ENCODE measurements around the gene PHF19.

The PHF19 gene

GRCh38 chr9:120868676-120869359, 8.2 kb downstream of the PHF19 start:
- Histone ChIP-seq H3K79me2 (ENCODE audit: control insufficient read depth, low read length) (peaks cover 16% of the 10 kb centered on the region), H3K4me1 (ENCODE audit: control insufficient read depth, low read length) (peaks cover 39% of the 10 kb centered on the region), H3K4me3 (ENCODE audit: low read length) (peak overlapping the region; percentile 71), H3K27me3 (ENCODE audit: control insufficient read depth, low read length) (no peaks in the 10 kb centered on the region), H3K36me3 (ENCODE audit: control insufficient read depth, low read length) (peaks cover 87% of the 10 kb centered on the region), H3F3A (ENCODE audit: control insufficient read depth, insufficient read depth) (peaks cover 23% of the 10 kb centered on the region), H3K4me2 (ENCODE audit: low read length) (peak overlapping the region; percentile 85), H3K9me3 (ENCODE audit: control insufficient read depth, insufficient read depth, low read length) (no peaks in the 10 kb centered on the region), H3K9me2 (replicated peaks; ENCODE audit: control insufficient read depth, low read length) (no peaks in the 10 kb centered on the region), H4K20me1 (ENCODE audit: control insufficient read depth, insufficient read depth, low read depth, low read length) (no peaks in the 10 kb centered on the region), H3K27ac (ENCODE audit: low read depth, low read length) (peak overlapping the region; percentile 69)
- TF ChIP-seq, protein P1, sequence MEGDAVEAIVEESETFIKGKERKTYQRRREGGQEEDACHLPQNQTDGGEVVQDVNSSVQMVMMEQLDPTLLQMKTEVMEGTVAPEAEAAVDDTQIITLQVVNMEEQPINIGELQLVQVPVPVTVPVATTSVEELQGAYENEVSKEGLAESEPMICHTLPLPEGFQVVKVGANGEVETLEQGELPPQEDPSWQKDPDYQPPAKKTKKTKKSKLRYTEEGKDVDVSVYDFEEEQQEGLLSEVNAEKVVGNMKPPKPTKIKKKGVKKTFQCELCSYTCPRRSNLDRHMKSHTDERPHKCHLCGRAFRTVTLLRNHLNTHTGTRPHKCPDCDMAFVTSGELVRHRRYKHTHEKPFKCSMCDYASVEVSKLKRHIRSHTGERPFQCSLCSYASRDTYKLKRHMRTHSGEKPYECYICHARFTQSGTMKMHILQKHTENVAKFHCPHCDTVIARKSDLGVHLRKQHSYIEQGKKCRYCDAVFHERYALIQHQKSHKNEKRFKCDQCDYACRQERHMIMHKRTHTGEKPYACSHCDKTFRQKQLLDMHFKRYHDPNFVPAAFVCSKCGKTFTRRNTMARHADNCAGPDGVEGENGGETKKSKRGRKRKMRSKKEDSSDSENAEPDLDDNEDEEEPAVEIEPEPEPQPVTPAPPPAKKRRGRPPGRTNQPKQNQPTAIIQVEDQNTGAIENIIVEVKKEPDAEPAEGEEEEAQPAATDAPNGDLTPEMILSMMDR (IDR thresholded peaks at IDR 0.05; ENCODE audit: low read depth, low read length, poor library complexity, severe bottlenecking), result peak; percentile 94
- TF ChIP-seq EZH2phosphoT487 (IDR thresholded peaks at IDR 0.05; ENCODE audit: borderline replicate concordance, low read length), result no peak

DNA sequence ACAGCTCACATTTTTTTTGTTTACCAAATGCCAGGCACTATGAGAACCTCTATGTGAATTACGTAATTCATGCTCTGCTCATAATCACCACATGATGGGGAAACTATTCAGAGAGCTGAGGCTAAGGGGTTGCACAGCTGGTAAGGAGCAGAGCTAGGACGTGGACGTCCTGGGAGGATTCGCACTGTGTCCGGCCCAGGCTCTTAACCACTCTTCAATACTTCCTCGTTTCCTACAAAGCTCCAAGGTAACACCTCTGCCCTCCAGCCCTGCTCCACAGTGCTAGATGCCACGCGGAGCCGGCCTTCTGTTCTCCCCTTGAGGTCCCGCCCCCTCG, 8.7 kb downstream of the PHF19 start:
- peaks cover 17% of the 10 kb centered on the region for H3F3A ChIP-seq (ENCODE audit: control insufficient read depth, insufficient read depth)
- peak overlapping the region; percentile 52 for H3K4me3 ChIP-seq (ENCODE audit: low read length)
- peak overlapping the region; percentile 85 for H3K4me2 ChIP-seq (ENCODE audit: low read length)
- H3K27me3 ChIP-seq (ENCODE audit: control insufficient read depth, low read length), result no peaks in the 10 kb centered on the region
- H3K9me2 ChIP-seq (replicated peaks; ENCODE audit: control insufficient read depth, low read length), result no peaks in the 10 kb centered on the region
- H3K36me3 ChIP-seq (ENCODE audit: control insufficient read depth, low read length), result peaks cover 87% of the 10 kb centered on the region
- H3K27ac ChIP-seq (ENCODE audit: low read depth, low read length), result no peak overlapping the region
- TF ChIP-seq EZH2phosphoT487 (IDR thresholded peaks at IDR 0.05; ENCODE audit: borderline replicate concordance, low read length), result no peak
- TF ChIP-seq, protein P1 (IDR thresholded peaks at IDR 0.05; ENCODE audit: low read depth, low read length, poor library complexity, severe bottlenecking), result no peak
- H4K20me1 ChIP-seq (ENCODE audit: control insufficient read depth, insufficient read depth, low read depth, low read length), result no peaks in the 10 kb centered on the region
- H3K79me2 ChIP-seq (ENCODE audit: control insufficient read depth, low read length), result peaks cover 16% of the 10 kb centered on the region
- no peaks in the 10 kb centered on the region for H3K9me3 ChIP-seq (ENCODE audit: control insufficient read depth, insufficient read depth, low read length)
- H3K4me1 ChIP-seq (ENCODE audit: control insufficient read depth, low read length), result peaks cover 34% of the 10 kb centered on the region

GRCh38 chr9:120867676-120868338, 9.2 kb downstream of the PHF19 start:
- Histone ChIP-seq H3K9me3 (ENCODE audit: control insufficient read depth, insufficient read depth, low read length) (no peaks in the 10 kb centered on the region), H3K27ac (ENCODE audit: low read depth, low read length) (no peak overlapping the region), H3K36me3 (ENCODE audit: control insufficient read depth, low read length) (peaks cover 87% of the 10 kb centered on the region), H3K4me3 (ENCODE audit: low read length) (peak overlapping the region; percentile 52), H3K79me2 (ENCODE audit: control insufficient read depth, low read length) (peaks cover 16% of the 10 kb centered on the region), H3F3A (ENCODE audit: control insufficient read depth, insufficient read depth) (peaks cover 17% of the 10 kb centered on the region), H3K27me3 (ENCODE audit: control insufficient read depth, low read length) (no peaks in the 10 kb centered on the region), H4K20me1 (ENCODE audit: control insufficient read depth, insufficient read depth, low read depth, low read length) (no peaks in the 10 kb centered on the region), H3K9me2 (replicated peaks; ENCODE audit: control insufficient read depth, low read length) (no peaks in the 10 kb centered on the region), H3K4me1 (ENCODE audit: control insufficient read depth, low read length) (peaks cover 29% of the 10 kb centered on the region), H3K4me2 (ENCODE audit: low read length) (peak overlapping the region; percentile 85)
- TF ChIP-seq, protein P1 (IDR thresholded peaks at IDR 0.05; ENCODE audit: low read depth, low read length, poor library complexity, severe bottlenecking), result no peak
- no peak for TF ChIP-seq EZH2phosphoT487 (IDR thresholded peaks at IDR 0.05; ENCODE audit: borderline replicate concordance, low read length)

All from DOHH2 (cell line).